HTERT RPE-1 (cell line): Measurements from ENCODE around the gene GPRASP2.
"Not testable (repeated sequence)": the region's sequence is repeated elsewhere in the genome, so short reads cannot be mapped to it uniquely, and the experiment has no call there.

ENCODE experiments used
- in situ Hi-C: fragments of 300-500 bp; cut with MboI; formaldehyde crosslinking; loops from 4 replicates; pipeline ENCODE4 v1.14.3; 2020; ENCODE audit warnings: low sequenced_read_pairs

The GPRASP2 gene

DNA sequence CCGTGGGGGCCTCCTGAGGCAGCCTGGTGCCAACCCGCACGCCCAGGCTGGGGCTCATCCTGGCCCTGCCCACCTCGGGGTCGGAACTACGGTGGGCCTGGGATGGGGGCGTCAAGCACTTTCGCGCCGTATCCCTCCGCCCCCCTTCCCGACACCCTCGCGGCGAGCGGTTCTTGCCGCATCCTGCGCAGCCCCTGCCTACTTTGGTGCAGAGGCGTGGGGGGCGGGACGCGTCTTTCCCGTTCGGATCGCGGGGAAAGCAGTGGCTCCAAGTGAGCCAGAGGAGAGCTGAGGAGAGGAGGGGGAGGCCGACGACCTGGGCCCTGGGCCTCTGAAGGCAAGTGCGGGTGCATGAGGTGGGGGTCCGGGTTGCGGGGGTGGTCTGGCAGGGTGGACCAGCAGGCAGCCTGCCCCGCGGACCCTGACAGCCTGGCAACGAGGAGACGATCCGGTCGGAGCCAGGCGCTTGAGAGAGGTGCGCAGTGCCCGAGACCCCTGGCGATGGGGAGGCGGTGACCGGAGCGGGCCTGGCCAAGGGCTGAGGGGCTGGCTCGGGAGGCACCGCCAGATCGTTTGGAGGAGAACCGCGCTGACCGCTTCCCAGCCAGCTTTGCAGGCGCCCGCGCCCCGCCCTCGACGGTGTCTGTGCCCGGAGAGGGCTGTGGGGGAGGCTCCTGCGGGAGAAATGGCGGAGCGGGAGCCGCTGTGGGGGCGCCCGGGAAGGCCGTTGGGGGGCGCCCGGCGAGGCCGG is at the start of gene GPRASP2:
GPRASP2 (plus strand) TSS at position 233 of the 751 bp plus-strand sequence. CDS start 2,422 bp downstream, outside the sequence.
- in situ Hi-C loops = no loop called here

DNA sequence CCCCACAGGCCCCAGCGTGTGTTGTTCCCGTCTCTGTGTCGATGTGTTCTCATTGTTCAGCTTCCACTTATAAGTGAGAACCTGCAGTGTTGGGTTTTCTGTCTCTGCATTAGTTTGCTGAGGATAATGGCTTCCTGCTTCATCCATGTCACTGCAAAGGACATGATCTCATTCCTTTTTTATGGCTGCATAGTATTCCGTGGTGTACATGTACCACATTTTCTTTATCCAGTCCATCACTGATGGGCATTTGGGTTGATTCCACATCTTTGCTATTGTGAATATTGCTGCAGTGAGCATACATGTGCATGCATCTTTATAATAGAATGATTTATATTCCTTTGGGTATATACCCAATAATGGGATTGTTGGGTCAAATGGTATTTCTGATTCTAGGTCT is 48.4 kb upstream of the GPRASP2 start:
- in situ Hi-C loops = not testable (repeated sequence)

DNA sequence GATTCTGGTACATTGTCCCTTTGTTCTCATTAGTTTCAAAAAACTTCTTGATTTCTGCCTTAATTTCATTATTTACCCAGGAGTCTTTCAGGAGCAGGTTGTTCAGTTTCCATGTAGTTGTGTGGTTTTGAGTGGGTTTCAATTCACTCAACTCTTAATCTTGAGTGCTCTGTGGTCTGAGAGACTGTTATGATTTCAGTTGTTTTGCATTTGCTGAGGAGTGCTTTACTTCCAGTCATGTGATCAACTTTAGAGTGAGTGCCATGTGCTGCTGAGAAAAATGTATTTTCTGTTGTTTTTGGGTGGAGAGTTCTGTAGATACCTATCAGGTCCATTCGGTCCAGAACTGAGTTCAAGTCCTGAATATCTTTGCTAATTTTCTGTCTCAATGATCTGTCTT is 45.2 kb upstream of the GPRASP2 start:
- in situ Hi-C loops = not testable (repeated sequence)

DNA sequence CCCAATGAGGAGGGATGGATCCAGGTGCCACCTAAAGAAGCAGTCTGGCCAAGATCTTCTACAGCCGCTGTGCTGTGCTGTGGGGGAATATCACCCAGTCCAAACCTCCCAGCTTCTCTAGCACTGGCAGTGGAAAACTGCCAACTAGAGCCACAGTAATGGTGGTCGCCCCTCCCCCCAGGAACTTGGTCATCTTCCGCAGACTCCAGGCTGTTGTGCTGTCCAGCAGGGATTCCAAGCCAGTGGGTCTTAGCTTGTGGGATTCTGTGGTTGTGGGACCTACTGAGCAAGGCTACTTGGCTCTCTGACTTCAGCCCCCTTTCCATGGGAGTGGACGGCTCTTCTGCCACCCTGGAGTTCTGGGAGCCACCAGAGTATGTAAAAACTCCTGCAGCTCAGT is 42.7 kb upstream of the GPRASP2 start:
- in situ Hi-C loops = no loop called here

DNA sequence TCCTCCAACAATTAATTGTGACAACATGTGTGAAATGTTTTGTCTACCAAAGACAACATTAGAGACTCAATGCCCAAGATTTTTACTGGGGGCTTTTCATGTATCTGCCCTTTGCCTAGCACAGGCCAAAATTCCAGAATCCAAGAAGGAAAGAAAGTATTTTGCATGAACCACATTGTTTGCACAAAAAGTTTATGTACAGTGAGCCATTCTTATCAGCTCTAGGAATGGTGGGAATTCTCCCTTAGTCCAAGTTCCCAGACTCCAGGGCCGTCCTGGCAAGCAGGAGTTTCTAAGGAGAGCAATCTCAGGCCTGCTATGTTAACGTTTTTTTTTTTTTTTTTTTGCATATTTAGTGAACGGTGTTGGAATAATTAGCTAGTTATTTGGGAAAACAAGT is 39.4 kb upstream of the GPRASP2 start:
- in situ Hi-C loops = no loop called here

DNA sequence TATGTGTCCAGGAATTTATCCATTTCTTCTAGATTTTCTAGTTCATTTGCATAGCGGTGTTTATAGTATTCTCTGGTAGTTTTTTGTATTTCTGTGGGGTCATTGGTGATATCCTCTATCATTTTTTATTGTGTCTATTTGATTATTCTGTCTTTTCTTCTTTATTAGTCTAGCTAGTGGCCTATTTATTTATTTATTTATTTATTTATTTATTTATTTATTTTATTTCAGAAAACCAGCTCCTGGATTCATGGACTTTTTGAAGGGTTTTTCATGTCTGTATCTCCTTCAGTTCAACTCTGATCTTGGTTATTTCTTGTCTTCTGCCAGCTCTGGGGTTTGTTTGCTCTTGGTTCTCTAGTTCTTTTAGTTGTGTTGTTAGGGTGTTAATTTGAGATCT is 34.8 kb upstream of the GPRASP2 start:
- in situ Hi-C loops = not testable (repeated sequence)

DNA sequence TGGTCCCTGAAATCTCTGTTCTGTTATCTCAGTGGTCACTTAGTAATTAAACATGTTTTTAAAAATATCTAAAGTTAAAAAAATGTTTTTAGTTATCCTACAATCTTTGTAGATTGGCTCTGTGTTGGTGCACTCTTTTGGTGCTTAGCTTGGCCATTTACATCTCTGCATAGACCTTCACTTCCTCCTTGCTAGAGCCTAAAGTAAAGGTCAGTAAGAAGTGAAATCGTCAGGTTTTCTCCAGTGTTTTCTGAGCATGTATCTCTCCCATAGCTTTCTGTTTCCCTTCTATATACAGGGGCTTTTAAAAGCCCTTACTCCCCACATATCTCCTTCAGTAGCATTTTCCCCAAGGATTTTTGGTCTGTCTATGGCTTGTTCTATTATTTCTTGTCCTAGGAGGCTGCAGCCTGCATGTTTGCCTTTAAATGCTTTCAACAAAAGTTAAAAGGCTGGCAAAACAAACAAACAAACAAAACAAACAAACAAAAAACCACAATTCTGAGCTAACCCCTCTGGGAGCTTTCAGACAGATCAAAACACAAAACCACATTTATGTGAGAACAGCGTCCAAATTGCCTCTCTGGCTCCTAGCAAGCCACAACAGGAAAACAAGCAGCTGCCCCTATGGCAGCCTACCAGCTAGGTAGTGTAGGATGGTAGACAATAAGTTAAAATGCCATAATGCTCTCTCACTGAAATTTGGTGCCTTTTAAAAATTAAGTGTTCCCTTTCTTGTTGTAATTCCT is 27.3 kb upstream of the GPRASP2 start:
- in situ Hi-C loops = no loop called here

DNA sequence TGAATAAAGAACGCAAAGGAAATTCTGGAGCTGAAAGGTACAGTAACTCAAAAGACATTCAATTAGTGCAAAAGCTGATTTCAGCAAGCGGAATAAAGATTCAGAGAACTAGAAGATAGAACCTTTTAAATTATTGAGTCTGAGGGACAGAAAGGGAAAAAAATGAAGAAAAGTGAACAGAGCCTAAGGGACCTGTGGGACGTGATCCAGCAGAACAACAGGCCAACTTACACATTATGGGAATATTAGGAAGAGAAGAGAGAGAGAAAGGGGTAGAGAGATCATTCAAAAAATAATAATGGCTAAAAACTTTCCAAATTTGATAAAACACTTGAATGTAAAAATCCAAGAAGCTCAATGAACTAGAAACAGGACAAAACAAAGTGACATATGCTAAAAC is 17.5 kb upstream of the GPRASP2 start:
- in situ Hi-C loops = no loop called here

DNA sequence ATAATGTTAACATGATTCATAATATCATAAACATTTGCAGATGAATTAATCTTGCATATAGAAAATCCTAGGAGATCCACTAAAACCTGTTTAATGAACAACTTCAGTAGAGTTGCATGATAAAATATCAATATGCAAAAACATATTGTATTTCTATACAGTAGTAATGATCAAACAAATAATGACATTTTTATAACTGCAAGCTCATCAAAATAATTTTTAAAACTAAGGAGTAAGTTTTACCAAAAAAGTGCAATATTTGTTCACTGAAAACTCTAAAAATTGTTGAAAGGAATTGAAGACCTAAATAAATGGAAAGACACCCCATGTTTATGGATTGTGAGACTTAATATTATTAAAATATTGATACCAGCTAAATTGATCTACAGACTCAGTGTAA is 15.9 kb upstream of the GPRASP2 start:
- in situ Hi-C loops = no loop called here

DNA sequence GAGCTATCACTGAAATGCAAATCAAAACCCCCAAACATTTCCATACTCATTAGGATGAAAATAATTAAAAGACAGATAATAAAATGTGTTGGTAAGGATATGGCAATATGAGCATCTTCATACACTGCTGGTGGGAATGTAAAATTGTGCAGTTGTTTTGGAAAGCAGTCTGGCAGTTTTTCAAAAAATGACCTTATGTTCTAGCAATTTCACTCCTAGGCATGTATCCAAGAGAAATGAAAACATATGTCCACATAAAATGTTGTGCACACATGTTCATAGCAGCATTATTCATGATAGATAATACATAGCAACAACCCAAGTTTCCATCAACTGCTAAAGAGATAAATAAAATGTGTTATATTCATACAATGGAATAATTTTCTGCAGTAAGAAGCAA is 14.8 kb upstream of the GPRASP2 start:
- in situ Hi-C loops = no loop called here

DNA sequence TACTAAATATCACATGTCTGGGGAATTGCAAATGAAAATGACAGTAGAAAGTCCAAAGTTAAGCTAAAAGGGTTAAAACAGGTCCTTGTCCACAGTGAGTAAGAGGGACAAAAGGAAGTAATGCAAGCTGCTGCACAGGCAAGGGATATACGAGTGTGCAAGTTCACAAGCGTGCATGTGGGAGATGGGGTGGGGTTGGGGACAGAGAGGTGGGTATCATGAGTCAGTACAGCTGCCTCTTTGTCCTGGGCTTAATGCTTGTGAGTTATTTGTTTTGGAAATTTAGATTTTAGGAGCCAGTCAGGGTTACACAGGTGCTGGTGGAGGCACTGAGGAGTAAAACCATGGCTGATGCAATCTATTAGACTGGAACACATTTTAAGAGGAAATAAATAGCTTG is 3.3 kb upstream of the GPRASP2 start:
- in situ Hi-C loops = no loop called here

DNA sequence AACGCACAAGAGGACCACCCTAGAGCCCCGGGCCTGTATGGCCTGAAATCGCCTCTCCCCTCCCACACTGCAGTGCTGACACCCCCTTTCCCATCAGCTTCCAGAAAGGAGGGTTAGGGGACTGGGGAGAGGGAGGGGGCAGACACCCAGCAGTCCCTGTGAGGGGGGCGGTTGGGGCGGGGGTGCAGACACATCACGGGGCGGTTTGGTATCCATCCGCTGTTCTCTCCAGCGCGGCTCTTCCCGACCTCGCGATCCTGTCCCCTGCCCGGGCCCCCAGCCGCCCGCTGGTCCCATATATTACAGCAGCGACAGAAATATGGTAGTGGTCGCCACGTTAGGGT is 404 bp upstream of the GPRASP2 start:
- in situ Hi-C loops = no loop called here

DNA sequence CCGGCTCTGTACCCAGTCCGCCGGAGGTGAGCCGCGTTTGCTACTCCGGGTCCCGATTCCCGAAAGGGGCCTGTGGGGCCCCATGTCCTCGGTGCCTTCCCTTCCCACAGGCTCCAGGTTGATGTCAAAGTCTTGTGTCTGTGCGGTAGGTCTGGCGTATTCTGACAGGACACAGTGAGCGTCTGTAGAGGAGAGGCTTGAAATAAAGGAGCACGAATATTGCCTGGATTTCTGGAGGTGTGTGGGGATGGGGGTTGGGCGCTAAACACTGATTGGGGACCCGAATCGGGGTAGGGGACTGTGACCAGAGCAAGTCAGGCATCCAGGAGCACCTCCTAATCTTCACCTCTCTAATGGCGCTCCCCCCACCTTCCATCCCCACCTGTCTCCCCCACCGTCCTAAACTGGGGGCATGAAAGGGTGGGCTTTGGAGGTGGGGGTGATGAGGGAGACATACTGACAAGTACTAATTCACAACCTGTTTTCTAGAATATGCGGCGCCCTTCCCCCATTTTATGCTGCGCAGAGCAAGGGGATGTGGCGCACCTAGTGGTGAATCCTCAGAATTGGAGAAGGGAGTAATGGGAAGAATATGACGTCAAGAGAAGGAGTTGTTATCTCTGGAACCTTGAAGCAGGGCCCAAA is 855 bp downstream of the GPRASP2 start:
- in situ Hi-C loops = no loop called here

DNA sequence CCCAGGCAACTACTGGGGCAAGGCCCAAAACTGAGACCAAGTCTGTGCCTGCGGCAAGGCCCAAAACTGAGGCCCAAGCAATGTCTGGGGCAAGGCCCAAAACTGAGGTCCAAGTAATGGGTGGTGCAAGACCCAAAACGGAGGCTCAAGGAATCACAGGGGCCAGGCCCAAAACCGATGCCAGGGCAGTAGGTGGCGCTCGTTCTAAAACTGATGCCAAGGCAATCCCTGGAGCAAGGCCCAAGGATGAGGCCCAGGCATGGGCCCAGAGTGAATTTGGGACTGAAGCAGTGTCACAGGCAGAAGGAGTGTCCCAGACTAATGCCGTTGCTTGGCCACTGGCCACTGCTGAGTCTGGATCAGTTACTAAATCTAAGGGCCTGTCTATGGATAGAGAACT is 2.7 kb downstream of the GPRASP2 start:
- in situ Hi-C loops = no loop called here

DNA sequence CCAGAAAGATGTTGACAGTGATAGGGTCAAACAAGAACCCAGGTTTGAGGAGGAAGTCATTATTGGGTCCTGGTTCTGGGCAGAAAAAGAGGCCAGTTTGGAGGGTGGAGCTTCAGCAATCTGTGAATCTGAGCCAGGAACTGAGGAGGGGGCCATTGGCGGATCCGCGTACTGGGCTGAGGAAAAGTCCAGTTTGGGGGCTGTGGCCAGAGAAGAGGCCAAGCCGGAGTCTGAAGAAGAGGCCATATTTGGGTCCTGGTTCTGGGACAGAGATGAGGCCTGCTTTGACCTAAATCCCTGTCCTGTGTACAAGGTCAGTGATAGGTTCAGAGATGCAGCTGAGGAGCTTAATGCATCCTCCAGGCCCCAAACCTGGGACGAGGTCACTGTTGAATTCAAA is 3.7 kb downstream of the GPRASP2 start:
- in situ Hi-C loops = no loop called here

DNA sequence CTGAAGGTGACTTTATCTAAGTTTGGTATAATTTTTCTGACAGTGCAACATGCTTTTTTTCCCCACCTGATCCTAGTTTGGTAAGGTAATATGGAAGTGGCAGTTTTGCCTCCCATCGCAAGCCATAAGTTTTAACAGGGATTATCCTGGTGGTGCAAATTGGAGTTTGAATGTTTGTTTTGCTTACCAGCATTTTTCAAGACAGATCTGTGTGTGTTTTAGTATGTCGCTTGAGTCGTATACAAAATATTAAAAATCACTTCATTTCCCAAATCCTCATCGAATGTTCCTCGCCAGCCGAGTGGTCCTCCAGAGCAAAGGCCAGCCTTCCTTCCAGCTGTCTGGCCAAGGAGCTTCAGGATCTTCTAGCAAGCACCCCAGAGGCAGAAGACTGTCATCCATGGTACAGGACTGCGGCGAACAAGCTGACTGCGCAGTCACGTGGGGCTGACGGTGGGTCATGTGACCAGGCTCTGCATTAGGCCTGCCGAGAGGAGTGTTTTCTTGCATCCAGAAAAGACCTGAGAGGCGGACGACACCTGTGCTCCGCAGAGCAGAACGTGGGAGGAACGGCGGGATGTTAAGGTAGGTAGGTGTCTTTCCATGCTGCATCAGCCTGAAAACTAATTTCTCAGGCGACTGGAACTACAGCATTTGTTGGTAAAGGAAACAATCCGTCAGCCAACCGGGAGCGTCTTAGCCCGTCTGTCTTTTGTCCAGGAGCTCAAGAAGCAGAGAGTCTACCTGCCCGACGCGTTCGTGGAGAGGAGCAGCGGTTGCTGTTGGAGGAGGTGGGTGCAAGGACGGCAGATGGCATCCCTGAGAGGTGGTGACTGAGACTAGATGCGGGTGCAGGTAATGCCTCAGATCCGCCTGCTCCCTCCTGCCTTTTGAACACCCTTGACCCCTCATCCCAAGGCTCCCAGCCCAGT is 8.3 kb downstream of the GPRASP2 start, which contains the start of gene GPRASP3:
GPRASP3 (plus strand) TSS at position 507 of the 932 bp plus-strand sequence. CDS start 28,253 bp downstream, outside the sequence.
- in situ Hi-C loops = no loop called here

DNA sequence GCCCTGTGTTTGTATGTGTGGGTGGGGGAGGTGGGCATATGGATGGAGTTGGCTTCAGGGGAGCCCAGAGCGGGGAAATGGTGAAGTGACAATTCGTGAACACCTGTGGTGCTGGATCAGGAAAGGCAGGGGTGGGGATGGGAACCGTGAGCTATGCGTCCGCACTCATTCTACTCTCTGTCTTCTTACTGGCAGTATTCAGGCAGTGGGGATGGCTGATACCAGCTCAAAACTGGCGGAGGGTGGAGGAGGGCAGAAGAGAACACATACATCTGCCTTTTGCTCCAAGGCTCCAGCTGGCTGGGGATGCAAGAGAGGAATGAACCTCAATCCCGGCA is 8.9 kb downstream of the GPRASP2 start:
- in situ Hi-C loops = not testable (repeated sequence)

DNA sequence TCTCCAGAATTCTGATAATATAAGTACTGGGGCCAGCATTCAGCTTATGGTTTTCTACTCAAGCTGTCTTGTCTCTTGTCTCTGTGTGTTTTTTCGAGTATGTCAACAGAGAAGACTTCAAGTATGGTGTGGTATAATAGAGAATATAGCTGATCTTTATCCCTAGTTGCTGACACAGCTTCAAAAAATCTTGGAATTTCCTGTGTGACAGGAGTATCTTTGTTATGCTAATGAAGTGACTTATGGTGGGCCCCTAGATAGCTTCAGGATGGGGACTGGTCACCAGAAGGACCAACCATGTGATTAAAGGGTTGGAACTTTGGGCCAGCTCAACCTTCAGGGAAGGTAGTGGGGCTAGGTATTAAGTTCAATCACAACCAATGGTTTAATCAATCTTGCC is 11.2 kb downstream of the GPRASP2 start:
- in situ Hi-C loops = no loop called here

DNA sequence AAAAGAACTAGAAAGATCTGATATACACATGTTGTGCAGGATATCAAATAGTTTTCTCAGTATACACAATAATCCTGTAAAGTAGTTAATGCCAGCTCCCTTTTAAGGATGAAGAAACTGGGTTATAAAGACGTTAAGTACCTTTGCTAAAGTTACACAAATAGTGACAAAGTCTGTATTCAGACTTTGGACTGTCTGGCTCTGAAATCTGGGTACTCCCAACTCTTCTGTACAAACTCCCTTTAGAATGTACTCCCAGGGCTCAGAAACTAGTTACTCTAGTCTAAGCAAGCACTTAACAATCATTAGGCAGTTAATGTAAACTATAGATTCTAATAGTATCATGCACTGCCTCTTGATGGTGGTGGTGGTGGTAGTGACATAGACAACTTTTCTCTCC is 15.5 kb downstream of the GPRASP2 start:
- in situ Hi-C loops = no loop called here

DNA sequence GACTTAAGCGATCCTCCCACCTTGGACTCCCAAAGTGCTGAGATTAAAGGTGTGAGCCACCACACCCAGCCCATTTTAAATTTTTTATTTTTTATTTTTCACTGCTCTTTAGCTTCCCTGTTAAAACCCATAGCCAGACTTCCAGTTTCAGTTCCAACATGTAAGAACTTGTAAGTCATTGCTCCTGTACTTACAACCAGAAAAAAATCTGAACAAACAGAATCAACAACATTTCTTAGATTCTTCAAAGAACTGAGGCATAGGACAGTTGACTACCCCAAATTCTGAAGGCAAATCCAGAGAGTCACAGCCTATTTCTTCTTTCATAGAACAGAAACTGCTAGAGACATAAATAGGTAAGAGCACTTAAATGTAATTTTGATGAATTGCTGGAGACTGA is 16.4 kb downstream of the GPRASP2 start:
- in situ Hi-C loops = no loop called here

DNA sequence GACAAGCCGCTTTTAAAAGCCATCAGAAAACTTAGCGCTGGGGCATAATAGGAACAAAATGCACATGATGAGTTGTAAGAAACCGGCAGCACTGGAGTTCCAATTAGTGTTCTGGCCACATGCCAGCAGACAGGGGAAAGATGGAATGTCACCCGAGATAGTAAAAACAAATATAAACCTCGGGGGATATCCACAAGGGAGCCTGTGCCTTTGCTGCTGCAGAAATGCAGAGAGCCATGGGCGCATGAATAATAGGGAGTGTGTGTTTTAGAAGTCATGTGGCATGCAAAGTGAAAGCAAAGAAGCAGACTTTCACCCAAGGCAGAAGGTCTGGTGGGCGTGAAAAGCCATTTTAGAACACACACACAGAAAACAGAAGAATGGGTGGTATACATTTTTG is 27.4 kb downstream of the GPRASP2 start:
- in situ Hi-C loops = no loop called here
